HG03571 (cell line): ENCODE data around the gene BPGM.

ENCODE experiments used
- ATAC-seq: cut with Tn5 transposase; IDR thresholded peaks from one replicate; pipeline ENCODE4 v1.9.1; 2021; ENCODE audit not compliant: unreplicated experiment

Gene BPGM

GRCh38 chr7:134646425-134647305 is at the start of gene BPGM:
BPGM (plus strand) TSS chr7:134646853; CDS start chr7:134661508, 14,655 bp downstream.
- ATAC-seq = peak; percentile 98

DNA sequence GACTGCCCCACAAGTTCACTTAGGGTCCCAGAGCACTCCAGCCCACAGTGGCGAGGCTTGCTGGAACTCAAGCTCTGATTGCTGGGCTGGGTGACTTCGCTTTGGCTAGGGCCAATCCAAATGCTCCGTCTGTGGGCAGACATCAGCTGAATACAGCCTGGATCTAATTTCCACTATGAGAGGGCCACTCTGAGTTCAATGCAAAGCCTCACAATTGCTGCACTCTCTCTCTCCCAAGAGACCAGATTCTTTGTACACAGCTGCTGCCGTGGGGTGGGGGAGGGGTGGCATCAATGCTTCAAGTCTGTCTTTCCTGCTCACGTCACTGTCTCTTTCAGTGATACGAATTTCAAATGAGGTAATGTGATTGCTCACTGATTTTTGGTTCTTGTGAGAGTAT is 47.3 kb upstream of the BPGM start:
- ATAC-seq = no peak

- no peak for ATAC-seq
These were observed 45.2 kb upstream of the BPGM start for GRCh38 chr7:134601459-134601858.

- ATAC-seq = no peak
These were observed 43.7 kb upstream of the BPGM start for GRCh38 chr7:134602881-134603451.

DNA sequence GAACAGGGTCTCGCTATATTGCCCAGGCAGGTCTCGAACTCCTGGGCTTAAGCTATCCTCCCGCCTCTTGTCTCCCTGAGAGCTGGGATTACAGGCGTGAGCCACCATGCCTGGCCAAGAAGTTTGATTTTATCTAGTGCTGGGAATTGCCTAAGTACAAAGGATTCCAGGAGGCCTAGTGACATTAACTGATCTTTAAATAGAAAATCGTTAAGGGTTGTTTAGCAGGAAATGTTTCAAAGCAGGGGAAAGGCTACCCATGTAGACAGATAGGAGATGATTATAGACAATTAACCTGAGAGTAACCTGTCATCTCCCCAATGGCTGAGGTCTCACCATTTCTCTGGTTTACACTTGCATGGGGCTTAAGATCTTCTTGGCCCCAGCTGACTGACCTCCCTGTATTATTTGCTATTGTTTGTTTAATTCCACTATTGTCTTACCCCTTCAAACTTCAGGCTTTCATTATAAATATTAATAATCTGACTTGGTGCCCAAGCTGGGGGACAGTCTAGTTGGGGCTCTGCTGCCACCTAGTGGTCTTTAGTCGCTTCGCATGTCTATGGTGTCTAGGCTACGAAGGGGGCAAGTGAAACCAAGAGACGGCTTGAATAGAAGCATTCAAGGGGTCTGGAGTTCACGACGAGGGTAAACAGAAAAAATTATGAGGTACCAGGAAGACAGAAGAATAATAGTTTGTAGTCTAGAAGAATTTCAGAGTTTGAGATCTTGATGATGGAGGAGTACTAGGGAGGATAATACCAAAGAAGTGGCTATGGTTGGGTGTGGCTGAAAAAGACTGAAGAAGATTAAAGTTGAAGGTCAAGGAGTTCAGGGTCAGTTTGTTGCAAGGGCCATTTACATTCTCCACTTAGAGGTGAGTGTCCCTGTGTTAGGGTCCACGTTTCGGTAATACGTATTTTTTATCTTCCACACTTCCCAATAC is 40.4 kb upstream of the BPGM start:
- ATAC-seq = peak; percentile 85

GRCh38 chr7:134611611-134612151 is 35.0 kb upstream of the BPGM start:
- ATAC-seq = no peak

GRCh38 chr7:134612197-134612596 is 34.5 kb upstream of the BPGM start:
- no peak for ATAC-seq

GRCh38 chr7:134613623-134614347 is 32.9 kb upstream of the BPGM start:
- ATAC-seq = no peak

DNA sequence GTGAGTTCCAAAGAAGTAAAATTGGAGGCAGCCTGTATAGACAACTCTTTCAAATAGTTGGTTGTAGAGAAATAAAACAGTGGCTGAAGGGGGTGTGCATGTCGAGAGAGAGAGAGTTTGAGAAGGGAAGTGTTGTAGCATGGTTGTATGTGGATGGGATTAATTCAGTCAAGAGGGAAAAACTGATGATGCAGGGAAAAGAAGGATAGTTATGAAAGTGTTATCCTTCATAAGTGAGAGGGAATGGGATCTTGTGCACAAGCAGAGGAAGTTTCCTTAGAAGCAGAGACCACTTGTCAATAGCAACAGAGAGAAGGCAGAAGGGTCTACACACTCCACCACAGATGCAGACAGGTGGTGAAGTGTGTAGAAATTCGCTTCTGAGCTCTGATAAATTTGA is 30.0 kb upstream of the BPGM start:
- no peak for ATAC-seq

DNA sequence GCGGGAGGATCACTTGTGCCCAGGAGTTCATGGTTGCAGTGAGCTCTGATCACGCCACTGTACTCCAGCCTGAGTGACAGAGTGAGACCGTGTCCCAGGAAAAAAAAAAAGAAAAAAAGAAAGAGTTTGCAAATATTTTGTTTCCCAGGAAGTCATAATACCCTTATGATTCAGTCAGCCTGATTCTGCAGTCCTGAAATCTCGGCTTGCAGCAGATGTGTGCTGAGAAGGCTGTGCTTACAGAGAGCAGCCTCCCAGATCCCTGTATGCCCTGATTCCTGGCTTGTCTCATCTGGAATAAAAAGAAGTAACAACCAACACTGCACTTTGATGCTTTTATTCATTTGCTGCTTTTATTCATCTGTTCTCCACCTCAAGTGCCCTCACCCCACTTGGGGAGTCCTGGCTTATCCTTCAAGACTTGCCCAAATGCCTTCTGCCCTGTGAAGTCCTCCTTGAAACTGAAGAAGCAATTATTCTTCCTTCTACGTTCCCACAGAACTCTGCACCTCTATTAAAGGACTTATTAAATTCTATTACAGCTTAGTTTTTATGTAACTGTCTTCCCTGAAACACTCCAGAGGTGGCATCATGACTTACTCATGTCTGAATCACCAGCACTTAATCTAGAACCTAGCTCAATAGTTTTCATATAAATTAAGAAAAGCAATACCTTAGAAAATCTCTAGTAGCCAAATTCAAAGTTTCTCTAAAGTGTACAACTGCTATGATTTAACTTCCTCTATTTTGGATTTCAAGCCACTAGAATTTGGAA is 27.7 kb upstream of the BPGM start:
- ATAC-seq = no peak

- no peak for ATAC-seq
These were observed 26.9 kb upstream of the BPGM start for GRCh38 chr7:134619627-134620331.

DNA sequence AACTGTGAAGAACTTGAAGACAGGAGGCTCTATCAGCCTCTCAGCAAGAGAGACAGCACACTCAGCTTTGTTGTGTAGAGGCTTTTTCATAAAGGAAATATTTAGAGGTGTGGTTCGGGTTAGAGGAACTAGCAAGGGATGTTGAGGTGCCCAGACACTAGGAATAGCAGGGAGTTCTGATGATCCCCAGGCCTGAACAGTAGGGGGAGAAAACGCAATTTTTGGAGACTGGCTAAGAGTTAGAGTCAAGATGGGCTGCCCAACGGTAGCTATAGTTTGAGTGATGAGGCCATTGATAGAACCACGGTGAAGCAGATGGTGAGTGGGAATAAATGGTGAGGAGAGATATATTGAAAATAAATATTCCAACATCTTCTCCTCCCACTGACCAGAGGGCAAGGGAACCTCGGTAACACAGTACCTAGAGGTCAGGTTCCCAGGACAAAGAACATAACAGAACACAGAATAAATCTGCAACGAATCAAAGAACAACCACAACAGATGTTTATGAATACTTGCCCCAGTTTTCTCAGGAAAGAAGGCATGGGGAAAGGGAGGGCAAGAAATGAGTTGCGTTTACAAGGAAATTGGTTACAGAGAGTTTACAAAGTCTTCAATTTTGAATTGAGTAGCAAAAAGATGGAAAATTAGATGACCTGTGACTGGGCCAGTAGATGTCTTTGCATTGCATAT is 24.2 kb upstream of the BPGM start:
- ATAC-seq = no peak

DNA sequence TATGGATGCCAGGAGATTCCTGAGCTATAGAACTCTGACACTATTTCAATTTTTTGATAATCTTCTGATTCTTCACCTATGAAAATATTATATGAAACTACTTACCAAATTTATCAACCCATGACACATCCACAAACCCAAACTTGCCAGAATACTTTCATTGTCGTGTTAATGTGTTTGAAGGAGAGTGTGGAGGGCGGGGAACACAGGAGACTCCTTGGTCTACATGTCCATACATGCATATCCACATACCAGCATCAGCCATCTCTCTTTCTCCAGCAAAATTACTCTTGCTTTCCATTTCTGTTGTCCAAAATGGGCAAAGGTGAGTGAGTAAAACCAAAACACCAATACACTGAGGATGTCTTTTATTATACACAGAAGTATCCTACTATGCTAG is 23.5 kb upstream of the BPGM start:
- no peak for ATAC-seq

DNA sequence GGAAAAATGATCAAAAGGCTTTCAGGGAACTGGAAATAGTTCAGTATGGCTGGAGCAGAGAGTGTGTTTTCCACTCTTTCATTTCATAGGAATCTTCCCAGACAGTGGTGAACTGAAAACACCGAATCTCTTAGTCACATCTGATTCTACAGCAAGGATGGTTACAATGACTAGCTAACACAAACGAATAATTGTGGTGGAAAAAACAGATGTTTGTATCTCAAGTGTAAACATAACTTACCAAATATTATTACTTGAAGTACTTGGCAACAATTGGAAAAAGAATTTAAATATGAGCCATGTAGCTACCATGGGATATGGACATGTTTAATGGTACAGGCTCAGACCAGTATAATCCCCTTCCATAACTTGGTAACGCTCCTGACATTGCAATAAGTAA is 21.1 kb upstream of the BPGM start:
- no peak for ATAC-seq

- no peak for ATAC-seq
These were observed 19.4 kb upstream of the BPGM start for GRCh38 chr7:134627109-134627774.

GRCh38 chr7:134627775-134628153 is 18.9 kb upstream of the BPGM start:
- ATAC-seq = no peak

GRCh38 chr7:134629445-134629844 is 17.2 kb upstream of the BPGM start:
- ATAC-seq = no peak

GRCh38 chr7:134630237-134630636 is 16.4 kb upstream of the BPGM start:
- ATAC-seq = no peak
